ENCODE results near the gene OR2T8. TPM values are rescaled to one million over a fixed set of nuclear protein-coding genes. Genes with fewer than 3 reads are reported as not detected.
A peak's percentile ranks its signal among the peaks of the same experiment; 100 is the strongest.
"Not testable (repeated sequence)": the region's sequence is repeated elsewhere in the genome, so short reads cannot be mapped to it uniquely, and the experiment has no call there.

Gene OR2T8
- total RNA-seq, 1 donor from 2014 or later, result not detected

DNA sequence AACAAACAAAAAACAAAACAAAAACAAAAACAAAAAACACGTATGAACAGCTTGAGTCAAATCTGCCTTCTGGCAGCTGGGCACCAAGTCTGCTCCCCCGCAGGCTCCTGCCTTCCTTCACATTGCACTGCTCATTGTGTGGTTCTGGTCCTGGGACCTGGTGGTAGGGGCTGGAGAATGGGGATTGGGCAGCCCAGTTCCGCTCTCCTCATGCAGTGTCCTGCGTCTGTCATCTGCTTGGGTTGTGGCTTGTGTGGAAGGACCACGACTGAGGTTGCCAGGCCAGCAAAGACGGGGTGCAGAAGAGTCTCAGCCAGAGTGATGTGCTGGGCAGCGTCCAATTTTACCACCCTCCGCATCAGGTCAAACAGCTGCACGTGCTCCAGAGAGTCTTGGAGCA, 15.7 kb downstream of the OR2T8 start:
- Mint-ChIP-seq H3K36me3 (ENCODE audit: low read depth) (no peaks in the 10 kb centered on the region), H3K9me3 (no peaks in the 10 kb centered on the region), H3K4me1 (no peaks in the 10 kb centered on the region), H3K27ac (ENCODE audit: unreplicated experiment) (no peak overlapping the region), H3K4me3 (no peak overlapping the region), H3K27me3 (ENCODE audit: low read depth) (peaks cover 15% of the 10 kb centered on the region)
- TF ChIP-seq, protein P1, sequence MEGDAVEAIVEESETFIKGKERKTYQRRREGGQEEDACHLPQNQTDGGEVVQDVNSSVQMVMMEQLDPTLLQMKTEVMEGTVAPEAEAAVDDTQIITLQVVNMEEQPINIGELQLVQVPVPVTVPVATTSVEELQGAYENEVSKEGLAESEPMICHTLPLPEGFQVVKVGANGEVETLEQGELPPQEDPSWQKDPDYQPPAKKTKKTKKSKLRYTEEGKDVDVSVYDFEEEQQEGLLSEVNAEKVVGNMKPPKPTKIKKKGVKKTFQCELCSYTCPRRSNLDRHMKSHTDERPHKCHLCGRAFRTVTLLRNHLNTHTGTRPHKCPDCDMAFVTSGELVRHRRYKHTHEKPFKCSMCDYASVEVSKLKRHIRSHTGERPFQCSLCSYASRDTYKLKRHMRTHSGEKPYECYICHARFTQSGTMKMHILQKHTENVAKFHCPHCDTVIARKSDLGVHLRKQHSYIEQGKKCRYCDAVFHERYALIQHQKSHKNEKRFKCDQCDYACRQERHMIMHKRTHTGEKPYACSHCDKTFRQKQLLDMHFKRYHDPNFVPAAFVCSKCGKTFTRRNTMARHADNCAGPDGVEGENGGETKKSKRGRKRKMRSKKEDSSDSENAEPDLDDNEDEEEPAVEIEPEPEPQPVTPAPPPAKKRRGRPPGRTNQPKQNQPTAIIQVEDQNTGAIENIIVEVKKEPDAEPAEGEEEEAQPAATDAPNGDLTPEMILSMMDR (conservative IDR thresholded peaks at IDR 0.05), result no peak
- no peak for DNase-seq (ENCODE audit: low read depth, low spot score)

DNA sequence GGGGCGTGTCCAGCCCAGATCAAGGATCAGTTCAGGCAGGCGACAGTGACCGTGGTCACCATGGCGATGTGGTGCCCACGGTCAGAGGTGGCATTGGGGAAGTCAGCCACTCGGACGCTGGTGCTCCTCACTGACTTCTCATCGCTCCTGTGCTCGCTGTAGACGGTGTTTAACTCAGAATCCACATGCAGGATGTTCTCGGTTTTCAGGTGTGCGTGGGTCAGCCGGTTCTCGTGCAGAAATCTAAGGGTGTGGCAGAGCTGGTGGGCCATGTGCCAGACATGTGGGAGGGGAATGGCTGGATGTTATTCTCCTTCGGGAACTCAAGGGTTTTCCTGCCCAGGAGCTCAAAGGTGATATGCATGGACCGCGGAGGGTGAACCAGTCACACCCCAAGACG, 16.4 kb downstream of the OR2T8 start:
- Mint-ChIP-seq H3K9me3 (no peaks in the 10 kb centered on the region), H3K4me1 (no peaks in the 10 kb centered on the region), H3K27ac (ENCODE audit: unreplicated experiment) (no peak overlapping the region), H3K36me3 (ENCODE audit: low read depth) (no peaks in the 10 kb centered on the region), H3K4me3 (no peak overlapping the region), H3K27me3 (ENCODE audit: low read depth) (peaks cover 15% of the 10 kb centered on the region)
- no peak for DNase-seq (ENCODE audit: low read depth, low spot score)
- TF ChIP-seq, protein P1 (conservative IDR thresholded peaks at IDR 0.05), result no peak

DNA sequence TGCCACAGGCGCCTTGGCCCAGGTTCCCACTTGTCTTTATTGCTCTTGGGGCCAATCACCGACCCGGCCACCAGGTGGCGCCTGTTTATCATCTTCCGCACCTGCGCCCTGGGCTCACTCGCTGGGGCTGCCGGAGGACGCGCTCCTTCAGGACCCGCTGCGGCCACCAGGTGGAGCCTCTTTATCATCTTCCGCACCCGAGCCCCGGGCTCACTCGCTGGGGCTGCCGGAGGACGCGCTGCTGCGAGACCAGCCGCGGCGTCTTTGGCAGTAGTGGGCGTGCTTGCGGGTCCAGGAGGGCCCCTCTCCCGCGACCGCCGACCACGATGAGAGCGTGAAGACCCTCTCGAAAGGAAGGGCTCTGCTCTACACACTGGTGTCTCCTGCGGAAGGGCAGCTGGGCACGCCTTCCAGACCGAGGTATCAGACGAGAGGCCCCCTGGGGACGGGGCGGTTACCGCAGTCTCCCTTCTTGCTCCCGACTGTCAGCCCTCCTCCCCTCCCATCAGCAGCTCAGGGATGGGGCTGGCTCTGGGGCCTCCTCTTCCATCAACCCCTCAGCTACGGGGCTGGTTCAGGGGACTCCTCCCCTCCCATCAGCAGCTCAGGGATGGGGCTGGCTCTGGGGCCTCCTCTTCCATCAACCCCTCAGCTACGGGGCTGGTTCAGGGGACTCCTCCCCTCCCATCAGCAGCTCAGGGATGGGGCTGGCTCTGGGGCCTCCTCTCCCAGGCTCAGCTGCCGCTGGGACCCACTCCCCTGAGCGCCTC, 17.1 kb downstream of the OR2T8 start:
- peak overlapping the region; percentile 61 for H3K4me3 Mint-ChIP-seq
- peaks cover 15% of the 10 kb centered on the region for H3K27me3 Mint-ChIP-seq (ENCODE audit: low read depth)
- H3K36me3 Mint-ChIP-seq (ENCODE audit: low read depth); H3K27ac Mint-ChIP-seq (ENCODE audit: unreplicated experiment); H3K4me1 Mint-ChIP-seq; H3K9me3 Mint-ChIP-seq: not testable (repeated sequence)
- TF ChIP-seq, protein P1 (conservative IDR thresholded peaks at IDR 0.05), result peak; percentile 74
- DNase-seq (ENCODE audit: low read depth, low spot score), result peak; percentile 73

DNA sequence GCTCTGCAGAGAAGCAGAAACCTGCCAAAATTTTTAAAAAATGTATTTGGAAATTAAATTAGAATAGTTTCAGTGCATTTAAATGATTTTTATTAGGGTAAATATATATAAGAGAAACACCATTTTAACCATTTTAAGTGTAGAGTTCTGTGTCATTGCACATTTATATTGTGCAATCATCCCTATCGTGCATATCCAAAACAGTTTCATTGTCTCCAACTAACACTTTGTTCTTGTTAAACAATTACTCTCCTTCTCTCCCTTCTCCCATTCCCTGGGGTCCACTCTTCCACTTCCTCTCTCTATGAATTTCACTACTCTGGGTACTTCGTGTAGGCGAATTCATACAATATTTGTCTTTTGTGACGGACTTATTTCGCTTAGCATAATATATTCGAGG, 22.6 kb downstream of the OR2T8 start:
- DNase-seq (ENCODE audit: low read depth, low spot score), result no peak
- no peaks in the 10 kb centered on the region for H3K36me3 Mint-ChIP-seq (ENCODE audit: low read depth)
- H3K27ac Mint-ChIP-seq (ENCODE audit: unreplicated experiment), result no peak overlapping the region
- TF ChIP-seq, protein P1 (conservative IDR thresholded peaks at IDR 0.05), result no peak
- peaks cover 13% of the 10 kb centered on the region for H3K9me3 Mint-ChIP-seq
- no peaks in the 10 kb centered on the region for H3K4me1 Mint-ChIP-seq
- no peak overlapping the region for H3K4me3 Mint-ChIP-seq
- H3K27me3 Mint-ChIP-seq (ENCODE audit: low read depth), result peaks cover 11% of the 10 kb centered on the region

DNA sequence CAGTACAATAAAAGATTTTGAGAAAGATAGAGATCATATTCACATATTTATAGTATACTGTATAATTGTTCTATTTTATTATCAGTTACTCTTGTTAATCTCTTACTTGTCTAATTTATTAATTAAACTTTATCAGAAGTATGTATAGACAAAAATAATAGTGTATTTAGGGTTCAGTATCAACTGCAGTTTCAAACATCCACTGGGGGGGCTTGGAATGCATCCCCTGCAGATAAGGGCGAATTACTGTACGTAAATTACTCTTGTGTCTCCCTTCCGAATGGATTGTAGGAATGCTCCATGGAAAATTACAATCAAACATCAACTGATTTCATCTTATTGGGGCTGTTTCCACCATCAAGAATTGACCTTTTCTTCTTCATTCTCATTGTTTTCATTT, 28.5 kb downstream of the OR2T8 start, which contains the start of gene OR2L8:
Gene OR2L8, plus strand, starts transcription at position 301 of the 400 bp plus-strand sequence. Its CDS starts 0 bp downstream, at position 301.
- Mint-ChIP-seq H3K27me3 (ENCODE audit: low read depth) (no peaks in the 10 kb centered on the region), H3K36me3 (ENCODE audit: low read depth) (peaks cover 3% of the 10 kb centered on the region), H3K4me3 (no peak within 1 kb of the TSS), H3K27ac (ENCODE audit: unreplicated experiment) (no peak within 1 kb of the TSS), H3K4me1 (no peaks in the 10 kb centered on the region), H3K9me3 (peaks cover 32% of the 10 kb centered on the region)
- DNase-seq (ENCODE audit: low read depth, low spot score), result no peak
- TF ChIP-seq, protein P1 (conservative IDR thresholded peaks at IDR 0.05), result no peak
